ENCODE data around the gene NES. TPM values are rescaled to one million over a fixed set of nuclear protein-coding genes. Genes with fewer than 3 reads are reported as not detected.

NES gene
- polyA plus RNA-seq, 1 of the 3 experiments (the other 2 are of a cell fraction), result 15.8 TPM

- no peak for TF ChIP-seq ZBTB33 (IDR thresholded peaks at IDR 0.05; ENCODE audit: borderline replicate concordance, low read depth)
- TF ChIP-seq POLR2AphosphoS5 (IDR thresholded peaks at IDR 0.05; ENCODE audit: low read depth, low read length), result no peak
These were observed 16.9 kb upstream of the NES start (continued) for GRCh38 chr1:156693848-156694689.

DNA sequence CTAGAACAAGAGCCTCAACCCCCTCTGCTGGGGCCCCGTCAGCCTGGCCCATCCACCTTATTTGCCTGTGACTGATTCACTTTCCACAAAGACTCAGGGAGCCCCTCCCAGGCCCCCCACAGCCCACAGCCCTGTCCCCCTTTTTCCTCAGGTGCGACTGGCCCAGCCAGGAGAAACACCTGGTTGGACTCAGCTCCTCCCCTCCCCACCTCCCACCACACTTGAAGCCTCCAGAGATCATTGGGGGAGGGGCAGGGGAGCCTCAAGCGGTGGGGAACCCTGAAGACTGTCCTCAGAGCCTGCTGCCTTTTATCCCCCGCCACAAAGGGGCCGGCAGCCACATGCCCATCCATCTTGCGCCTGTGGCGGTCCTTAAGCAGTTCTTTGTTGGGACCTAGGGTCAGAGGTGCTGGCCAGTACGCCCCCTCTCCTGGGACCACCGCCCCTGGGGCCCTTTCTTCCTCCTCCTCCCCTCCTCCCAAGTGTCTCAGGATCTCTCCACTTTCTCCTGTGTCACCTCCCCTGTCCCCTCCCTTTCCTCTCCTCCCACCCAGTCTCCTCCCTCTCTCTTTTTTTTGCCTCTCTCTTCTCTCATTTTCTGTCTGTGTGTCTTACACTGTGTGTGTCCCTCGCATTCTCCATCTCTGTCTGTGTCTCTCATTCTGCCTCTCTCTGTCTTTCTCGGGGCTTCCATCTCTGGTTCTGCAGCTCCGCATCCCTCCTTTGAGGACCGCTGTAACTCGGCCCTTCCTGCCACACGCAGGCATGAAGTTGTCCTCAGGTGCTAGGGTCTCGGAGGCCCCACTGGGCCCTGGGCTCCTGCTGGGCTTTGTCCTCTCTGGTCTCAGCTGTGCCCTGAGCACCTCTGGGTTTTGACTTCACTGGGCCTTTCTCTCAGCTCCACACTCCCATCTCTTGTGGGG lies 16.0 kb upstream of the NES start:
- H3K36me3 ChIP-seq (replicated peaks in 1 of 2; ENCODE audit: control insufficient read depth in 1 of 2, insufficient read depth in 2 of 2, low read length in 1 of 2), result no peaks in the 10 kb centered on the region
- CTCF ChIA-PET, result interaction anchor here (1.1 to 45.5 kb wide), 10 partner anchors 14 to 235 kb away, joined by 3 to 2702 read pairs (median 51); partner anchors contain the start of genes CRABP2, ISG20L2, METTL25B and NES
- TF ChIP-seq RCOR1 (IDR thresholded peaks at IDR 0.05; ENCODE audit: low read length) (no peak), NRF1 (IDR thresholded peaks at IDR 0.05; ENCODE audit: low read depth, low read length) (no peak), CTCF (IDR thresholded peaks at IDR 0.05) (no peak), MEF2A (IDR thresholded peaks at IDR 0.05; ENCODE audit: borderline replicate concordance, low read depth) (no peak), GATA2 (CRISPR knock-in tag; IDR thresholded peaks at IDR 0.05) (no peak), EP300 (IDR thresholded peaks at IDR 0.05; ENCODE audit: borderline replicate concordance in 1 of 2, low read depth in 1 of 2, low read length in 1 of 2) (no peak), IRF3 (IDR thresholded peaks at IDR 0.05; ENCODE audit: low read depth, low read length) (no peak), YY1 (IDR thresholded peaks at IDR 0.05; ENCODE audit: low read depth) (no peak), REST (IDR thresholded peaks at IDR 0.05; ENCODE audit: low read depth, low read length) (no peak), RXRA (IDR thresholded peaks at IDR 0.05; ENCODE audit: borderline replicate concordance, low read depth) (no peak), ELF1 (IDR thresholded peaks at IDR 0.05) (no peak), CHD2 (IDR thresholded peaks at IDR 0.05; ENCODE audit: low read length, partially characterized antibody) (no peak), MXI1 (IDR thresholded peaks at IDR 0.05; ENCODE audit: low read depth, low read length) (no peak), FOSL2 (IDR thresholded peaks at IDR 0.05; ENCODE audit: borderline replicate concordance, low read depth) (no peak)
- TF ChIP-seq, protein P1, sequence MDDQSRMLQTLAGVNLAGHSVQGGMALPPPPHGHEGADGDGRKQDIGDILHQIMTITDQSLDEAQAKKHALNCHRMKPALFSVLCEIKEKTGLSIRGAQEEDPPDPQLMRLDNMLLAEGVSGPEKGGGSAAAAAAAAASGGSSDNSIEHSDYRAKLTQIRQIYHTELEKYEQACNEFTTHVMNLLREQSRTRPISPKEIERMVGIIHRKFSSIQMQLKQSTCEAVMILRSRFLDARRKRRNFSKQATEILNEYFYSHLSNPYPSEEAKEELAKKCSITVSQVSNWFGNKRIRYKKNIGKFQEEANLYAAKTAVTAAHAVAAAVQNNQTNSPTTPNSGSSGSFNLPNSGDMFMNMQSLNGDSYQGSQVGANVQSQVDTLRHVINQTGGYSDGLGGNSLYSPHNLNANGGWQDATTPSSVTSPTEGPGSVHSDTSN (IDR thresholded peaks at IDR 0.05), result no peak

More for the DNA sequence above, 16.0 kb upstream of the NES start:
- Histone ChIP-seq H3K27ac (ENCODE audit: low read depth in 2 of 2, low read length in 1 of 2) (peak overlapping the region in 1 of 2 experiments; percentile 86; a peak in 2 of 4 replicates), H3K4me2 (peak overlapping the region; percentile 41; the same call in 1 of the 2 replicates), H3K4me3 (ENCODE audit: low read depth in 2 of 2, low read length in 1 of 2) (no peak overlapping the region), H4K20me1 (ENCODE audit: insufficient read depth) (no peaks in the 10 kb centered on the region), H3K27me3 (ENCODE audit: insufficient read depth) (no peaks in the 10 kb centered on the region), H3K9ac (no peak overlapping the region), H3K9me2 (no peaks in the 10 kb centered on the region), H3F3A (replicated peaks; ENCODE audit: insufficient read depth) (peaks cover 15% of the 10 kb centered on the region), H3K9me3 (no peaks in the 10 kb centered on the region), H2AFZ (ENCODE audit: low read depth) (no peak overlapping the region; the same call in 1 of the 2 replicates), H3K4me1 (ENCODE audit: control insufficient read depth in 1 of 2, insufficient read depth in 2 of 2, low read depth in 1 of 2, low read length in 1 of 2) (peaks cover 14 to 70% of the 10 kb centered on the region in 2 experiments; a peak in 3 of 4 replicates), H3K79me2 (ENCODE audit: insufficient read depth) (no peaks in the 10 kb centered on the region)
- no peak for DNase-seq
- POLR2A ChIA-PET, result interaction anchor here (1.0 to 4.3 kb wide), 3 partner anchors 12 to 19 kb away, joined by 3 to 57 read pairs (median 5); partner anchors contain the start of gene CRABP2
- WGBS (ENCODE audit: low lambda C conversion rate), result 81% methylated on average over 15 of the region's 16 CpGs

All from SK-N-SH (cell line).